ENCODE results near the gene MTMR6.
A peak's percentile ranks its signal among the peaks of the same experiment; 100 is the strongest.
"Not testable (repeated sequence)": the region's sequence is repeated elsewhere in the genome, so short reads cannot be mapped to it uniquely, and the experiment has no call there.

MTMR6 gene

GRCh38 chr13:25286969-25287961 is at the start of gene MTMR6:
TSS of gene MTMR6 (minus strand) at chr13:25287488. CDS start at chr13:25287247, 241 bp downstream.
- DNase-seq = peak; percentile 77

- DNase-seq = no peak
Measured at GRCh38 chr13:25335856-25336255, 48.6 kb upstream of the MTMR6 start.

GRCh38 chr13:25330541-25330940 is 43.3 kb upstream of the MTMR6 start:
- no peak for DNase-seq

GRCh38 chr13:25329706-25330105 is 42.4 kb upstream of the MTMR6 start:
- no peak for DNase-seq

DNA sequence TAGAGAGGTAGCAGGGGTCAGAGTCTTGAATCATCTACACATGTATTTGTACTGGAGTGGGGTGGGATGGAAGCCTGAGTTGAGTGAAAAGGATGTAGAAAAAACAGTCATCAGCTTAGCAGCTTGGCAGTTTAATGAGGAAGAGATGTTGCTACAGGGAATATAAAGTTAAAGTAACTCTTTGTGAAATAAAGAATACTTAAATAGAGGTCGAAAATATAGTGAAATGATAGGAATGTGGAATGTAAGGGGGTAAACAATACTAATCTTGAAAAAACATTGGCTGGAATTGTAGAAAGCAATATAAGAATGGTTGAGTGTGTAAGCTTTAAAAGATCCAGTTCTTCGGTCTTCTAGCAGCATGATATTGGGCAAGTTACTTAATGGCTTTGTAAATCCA is 36.8 kb upstream of the MTMR6 start:
- DNase-seq = no peak

DNA sequence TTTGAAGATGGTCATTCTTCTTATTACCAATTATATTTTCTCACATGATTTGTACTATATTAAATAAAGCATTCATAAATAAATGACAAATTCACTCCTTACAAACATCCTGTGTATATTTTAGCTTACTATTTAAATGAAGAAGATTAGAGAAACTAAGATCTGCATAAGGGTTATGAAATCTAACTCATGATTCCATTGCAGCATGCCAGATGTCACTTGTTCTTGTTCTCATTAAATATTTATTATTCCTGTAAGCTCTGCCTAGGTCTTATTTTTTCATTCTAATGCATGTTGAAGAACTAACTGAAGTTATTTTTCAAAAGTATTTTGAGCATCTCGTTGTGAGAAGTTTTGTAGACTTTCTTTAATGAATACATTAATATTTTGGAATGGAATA is 32.5 kb upstream of the MTMR6 start:
- DNase-seq = no peak

DNA sequence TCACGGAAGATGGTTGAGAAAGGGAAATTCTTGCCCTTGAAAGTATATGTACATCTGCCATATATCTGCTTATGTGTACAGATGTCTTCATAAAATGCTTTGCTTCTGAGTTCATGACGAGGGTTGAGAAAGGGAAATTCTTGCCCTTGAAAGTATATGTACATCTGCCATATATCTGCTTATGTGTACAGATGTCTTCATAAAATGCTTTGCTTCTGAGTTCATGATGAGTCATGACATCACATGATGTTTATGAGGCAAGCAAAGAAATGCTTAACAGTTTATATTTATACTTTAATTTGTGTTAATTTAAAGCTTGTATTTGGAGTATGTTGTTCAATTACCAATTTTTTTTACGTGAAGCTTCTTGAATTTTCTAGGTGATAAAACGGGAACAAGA is 31.7 kb upstream of the MTMR6 start:
- DNase-seq = not testable (repeated sequence)

DNA sequence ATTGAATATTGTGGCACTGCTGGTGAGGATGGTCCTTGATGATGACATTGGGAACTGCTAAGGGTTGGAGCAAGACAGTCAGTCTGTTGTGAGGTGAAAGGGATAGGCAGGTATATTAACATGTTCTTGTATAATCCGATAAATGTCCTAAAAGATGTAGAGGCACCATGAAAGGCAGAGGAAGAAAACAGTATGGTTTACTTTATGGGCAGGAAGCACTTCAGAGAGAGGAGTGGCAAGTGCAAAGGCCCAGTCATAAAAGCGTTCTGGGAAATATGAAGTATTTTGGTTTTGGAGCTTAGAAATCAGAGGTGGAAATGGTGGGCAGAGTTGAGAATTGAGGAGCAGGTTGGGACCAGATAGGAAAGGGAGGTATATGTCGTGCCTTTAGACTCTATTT is 23.6 kb upstream of the MTMR6 start:
- DNase-seq = no peak

DNA sequence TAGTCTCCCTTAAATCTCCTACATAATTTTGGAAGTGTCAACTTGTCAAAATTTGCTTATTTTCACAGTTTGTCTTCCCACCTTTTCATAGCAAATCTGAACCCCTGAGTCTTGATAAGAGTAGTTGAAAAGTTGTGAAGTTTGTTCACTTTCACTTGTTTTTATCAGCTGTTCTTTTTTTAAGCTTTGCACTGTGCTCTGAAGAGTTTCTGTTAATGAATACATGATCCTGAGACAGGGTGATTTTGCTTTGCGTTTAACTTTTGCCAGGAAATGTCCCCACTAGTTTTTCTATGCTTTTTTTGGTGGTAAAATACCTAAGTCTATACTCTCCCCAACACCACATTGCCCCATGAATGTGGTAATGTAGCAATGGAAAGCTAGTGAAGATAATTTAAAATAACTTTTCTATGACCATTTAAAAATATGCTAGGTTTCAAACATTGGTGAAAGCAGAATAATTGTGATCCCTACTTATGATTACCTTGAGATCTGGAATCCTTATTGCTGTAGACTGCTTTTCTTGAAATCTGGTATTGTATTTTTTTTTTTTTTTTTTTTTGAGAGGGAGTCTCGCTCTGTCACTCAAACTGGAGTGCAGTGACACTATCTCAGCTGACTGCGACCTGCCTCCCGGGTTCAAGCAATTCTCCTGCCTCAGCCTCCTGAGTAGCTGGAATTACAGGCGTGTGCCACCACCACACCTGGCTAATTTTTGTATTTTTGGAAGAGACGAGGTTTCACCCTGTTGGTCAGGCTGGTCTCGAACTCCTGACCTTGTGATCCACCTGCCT is 19.6 kb upstream of the MTMR6 start:
- no peak for DNase-seq

GRCh38 chr13:25302121-25302520 is 14.8 kb upstream of the MTMR6 start:
- no peak for DNase-seq

DNA sequence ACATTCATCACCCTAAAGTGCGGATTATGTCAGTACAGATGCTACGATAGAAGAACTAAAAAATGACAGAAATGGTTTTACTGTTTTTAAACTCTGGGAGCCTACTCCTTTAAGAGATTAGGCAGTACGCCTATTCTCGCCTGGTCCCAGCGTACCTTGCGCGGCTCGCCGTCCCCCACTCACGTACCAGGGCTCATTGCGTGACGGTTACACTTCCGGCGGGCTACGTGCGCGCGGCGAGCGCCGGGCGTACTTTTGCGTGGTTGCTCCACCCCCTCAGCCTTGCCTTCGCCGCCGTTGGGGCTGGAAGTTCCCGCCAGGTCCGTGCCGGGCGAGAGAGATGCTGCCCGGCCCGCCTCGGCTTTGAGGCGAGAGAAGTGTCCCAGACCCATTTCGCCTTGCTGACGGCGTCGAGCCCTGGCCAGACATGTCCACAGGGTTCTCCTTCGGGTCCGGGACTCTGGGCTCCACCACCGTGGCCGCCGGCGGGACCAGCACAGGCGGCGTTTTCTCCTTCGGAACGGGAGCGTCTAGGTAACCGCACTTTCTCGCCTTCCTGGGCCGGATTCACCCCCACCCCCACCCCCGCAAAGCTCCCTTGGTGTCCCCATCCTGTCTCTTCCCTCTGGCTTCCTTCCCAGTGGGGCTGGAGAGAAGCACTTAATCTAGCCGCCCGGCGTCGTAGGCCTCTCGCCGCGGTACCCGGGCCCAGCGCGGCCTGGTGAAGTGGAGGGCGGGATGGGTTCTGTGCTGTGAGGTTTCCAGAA is 14.2 kb upstream of the MTMR6 start, which contains the start of gene NUP58:
NUP58 (plus strand) TSS at position 279 of the 767 bp plus-strand sequence; CDS start at position 428, 149 bp downstream.
- DNase-seq = peak; percentile 77

DNA sequence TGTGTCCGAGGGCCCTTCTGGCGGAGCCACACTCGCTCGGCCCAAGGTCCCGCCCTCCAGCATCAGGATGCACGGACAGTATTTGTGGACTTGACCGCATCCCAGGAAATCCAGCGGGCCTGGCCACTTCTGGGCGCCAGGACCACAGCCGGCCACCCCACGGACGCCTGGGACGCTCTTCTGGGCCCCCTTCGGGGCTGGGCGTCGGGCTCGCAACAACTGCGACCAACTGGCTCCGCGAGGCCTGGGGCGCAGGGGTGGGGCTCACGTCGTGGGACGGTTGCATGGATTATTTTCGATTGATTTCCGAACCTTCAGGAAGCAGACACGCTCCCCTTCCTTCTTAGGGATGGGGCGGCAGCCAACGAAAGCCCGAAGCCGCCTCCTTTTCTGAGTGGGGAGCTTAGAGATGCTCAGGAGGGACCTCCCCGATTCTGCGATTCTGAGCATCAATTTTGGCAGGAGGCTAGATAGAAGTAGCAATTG is 13.6 kb upstream of the MTMR6 start:
- DNase-seq = no peak

DNA sequence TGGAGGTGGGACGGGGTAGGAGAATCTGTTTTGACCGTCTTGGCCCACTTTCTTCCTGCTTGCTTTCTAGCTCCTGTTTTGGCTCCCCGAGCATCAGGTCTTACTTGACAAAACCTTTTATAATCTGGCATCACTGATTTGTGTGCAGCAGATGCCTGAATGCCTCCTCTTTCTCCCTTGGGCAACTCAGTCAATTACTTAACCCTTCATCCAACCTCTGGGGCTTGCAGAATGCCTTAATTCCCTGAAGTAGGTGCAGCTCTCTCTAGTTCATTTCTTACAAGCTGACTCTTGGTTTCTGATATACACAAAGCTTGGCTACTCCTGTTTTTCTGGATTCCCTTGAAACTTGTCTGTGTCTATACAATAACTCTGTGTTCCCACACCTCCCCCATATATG is 8.4 kb upstream of the MTMR6 start:
- no peak for DNase-seq

DNA sequence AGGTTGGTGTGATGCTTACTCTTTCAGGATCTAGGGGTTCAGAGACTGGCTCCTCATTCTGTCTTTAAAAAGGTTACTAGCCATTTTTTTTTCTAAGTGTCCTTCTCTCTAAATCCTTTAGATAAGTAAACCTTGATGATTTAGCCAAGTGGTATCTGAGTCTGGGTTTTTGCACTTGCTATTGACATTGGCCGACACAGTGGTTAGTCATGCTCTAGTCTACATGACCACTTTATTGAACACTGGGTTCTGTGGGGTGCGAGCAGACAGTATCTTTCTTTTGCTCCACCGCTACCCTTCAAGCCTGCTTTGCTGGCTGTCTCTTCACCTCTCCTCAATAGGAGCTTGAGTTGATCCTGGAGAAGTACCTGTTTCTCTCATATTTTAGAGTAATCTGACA is 7.9 kb upstream of the MTMR6 start:
- DNase-seq = no peak

DNA sequence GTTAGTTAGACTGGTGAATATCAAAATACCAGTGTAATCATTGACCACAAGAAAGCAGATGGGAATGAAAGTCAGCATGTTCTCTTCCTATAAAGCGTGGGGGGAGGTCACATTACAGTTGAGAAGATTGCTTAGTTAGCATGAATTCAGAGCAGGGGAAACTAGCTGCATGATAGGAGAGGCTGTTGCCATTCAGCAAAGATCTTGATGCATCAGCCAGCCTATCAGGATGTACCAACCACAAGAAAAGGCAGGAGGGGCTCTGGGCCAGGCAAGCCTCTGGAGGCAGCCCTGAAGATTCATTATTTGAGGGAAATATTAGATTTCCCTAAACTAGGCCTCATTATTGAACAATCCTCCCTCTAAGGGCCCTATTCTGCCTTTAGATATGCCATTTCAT is 5.0 kb upstream of the MTMR6 start:
- DNase-seq = no peak

GRCh38 chr13:25291691-25292090 is 4.4 kb upstream of the MTMR6 start:
- no peak for DNase-seq

- DNase-seq = no peak
Measured at GRCh38 chr13:25288966-25289365, 1.7 kb upstream of the MTMR6 start.

DNA sequence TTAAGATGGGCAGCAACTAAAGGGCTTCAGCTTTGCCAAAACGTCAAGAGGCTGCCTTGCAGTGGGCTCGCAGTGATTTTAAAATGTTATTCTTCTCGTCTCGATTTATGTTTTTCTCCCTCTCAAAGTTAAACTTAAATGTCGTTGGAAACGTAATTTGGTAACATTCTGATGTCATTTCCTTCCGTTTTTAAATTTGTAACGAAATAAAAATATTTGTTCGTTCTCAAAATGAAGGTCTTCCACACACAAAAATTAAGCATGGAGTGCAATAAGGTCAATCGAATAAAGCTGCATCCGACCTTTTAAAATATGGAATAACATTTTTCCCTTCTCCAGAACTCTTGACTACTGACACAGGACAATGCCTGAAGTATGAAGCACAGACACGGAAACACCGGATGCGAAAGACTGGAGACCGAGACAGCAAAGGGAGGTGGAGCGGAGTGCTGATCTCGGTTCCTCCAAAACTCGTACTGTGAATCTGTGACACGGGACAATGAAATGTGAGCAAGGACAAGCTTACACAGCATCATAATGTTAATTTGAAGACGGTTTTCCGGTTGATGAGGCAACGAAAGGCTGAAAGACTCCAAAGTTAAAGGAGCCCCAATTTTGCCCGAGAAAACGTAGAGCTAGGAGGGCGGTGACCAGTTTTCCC is 850 bp downstream of the MTMR6 start:
- DNase-seq = peak; percentile 5

- DNase-seq = no peak
Measured at GRCh38 chr13:25281935-25282332, 5.4 kb downstream of the MTMR6 start.

DNA sequence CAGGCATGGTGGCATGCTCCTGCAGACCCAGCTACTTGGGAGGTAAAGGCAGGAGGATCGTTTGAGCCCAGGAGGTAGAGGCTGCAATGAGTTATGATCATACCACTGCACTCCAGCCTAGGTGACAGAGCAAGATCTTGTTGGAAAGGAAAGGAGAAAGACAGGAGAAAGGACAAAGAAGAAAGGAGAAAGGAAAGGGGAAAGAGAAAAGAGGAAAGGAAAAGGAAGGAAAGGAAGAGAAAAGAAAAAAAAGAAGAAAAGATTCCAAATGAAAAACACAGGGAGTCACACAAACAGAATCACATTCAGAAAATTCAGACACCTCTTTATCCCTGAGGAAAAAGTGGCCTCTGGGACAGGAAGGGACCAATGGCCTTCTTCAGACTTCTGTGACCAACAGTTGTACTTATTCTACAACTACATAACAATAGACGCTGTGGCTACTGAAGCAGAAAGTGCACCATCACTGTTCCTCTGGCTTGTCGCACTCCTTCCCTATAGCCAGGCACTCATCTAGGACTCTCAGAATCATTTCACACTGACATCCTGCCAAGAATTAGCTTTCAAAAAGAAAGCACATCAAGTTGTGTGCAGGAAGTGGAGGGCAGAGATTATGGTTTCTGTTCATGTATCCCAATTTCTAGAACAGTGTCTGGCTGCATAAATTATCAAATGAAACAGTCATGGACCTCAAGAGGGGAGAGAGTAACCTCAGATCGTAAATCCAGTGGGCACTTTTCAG is 5.9 kb downstream of the MTMR6 start:
- DNase-seq = no peak

DNA sequence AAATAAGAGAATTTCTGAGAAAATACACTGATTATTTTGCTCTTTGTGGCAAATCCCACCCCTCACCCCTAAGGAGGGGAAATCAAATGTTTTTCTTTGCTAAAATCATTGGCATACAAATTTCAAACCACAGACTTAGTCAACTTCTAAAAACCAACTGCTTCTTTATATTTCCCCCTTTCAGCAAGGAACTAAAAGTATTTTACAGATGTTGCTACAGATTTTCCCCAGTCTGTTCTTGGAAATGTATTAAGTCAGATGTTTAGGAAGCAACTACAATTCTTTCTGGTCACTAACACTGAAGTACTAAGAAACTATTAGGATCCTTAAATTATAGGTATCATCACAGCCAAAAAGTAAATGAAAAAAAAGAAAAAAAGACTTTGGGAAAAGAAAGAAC is 6.9 kb downstream of the MTMR6 start:
- no peak for DNase-seq

DNA sequence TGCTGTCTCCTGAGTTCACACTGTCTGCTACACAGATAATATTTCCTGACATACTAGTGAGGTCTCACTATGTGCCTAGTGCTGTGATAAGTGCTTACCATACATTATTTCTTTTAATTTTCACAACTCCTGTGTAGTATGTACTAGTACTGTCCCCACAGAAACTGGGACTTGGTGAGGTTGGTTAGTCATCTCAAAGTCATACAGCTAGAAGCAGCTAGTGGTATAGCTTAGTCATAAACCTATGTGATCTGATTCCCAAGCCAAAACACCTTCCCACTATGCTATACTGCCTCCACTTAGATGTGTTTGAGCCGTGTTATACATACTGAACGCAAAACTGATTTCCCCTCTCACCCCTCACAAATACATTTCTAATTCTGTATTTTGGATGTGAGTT is 10.5 kb downstream of the MTMR6 start:
- no peak for DNase-seq
